Adrenal gland (tissue), 5 donors: ENCODE results near the gene SGO2.

Experiments used
- CTCF ChIP-seq, 6 experiments: fragments of 450-650 bp in 4 of 6; fragments of 200-600 bp in 2 of 6; sonication (generic) in 1 of 6; IDR thresholded peaks; 1 replicate in 5 of 6; 2 replicates in 1 of 6; pipeline versions ENCODE4 v1.5.1 to v1.8.0; 2016 to 2021; ENCODE audit warnings: antibody characterized with exemption in 6 of 6, mild to moderate bottlenecking in 2 of 6, moderate library complexity in 1 of 6
- POLR2A ChIP-seq, 2 donors: fragments of 450-650 bp; IDR thresholded peaks; one replicate each; pipeline ENCODE4 v1.6.1; 2017; ENCODE audit warnings: antibody characterized with exemption in 2 of 2, mild to moderate bottlenecking in 2 of 2, moderate library complexity in 1 of 2
- donor health status: DM: no; HTN: no; CAD: no.

GRCh38 chr2:200591308-200591707, 65.3 kb downstream of the SGO2 start:
- TF ChIP-seq CTCF (IDR thresholded peaks at IDR 0.05), result no peak
- TF ChIP-seq POLR2A (IDR thresholded peaks at IDR 0.05), result no peak
